ENCODE measurements around the gene SARS1. TPM values are rescaled to one million over a fixed set of nuclear protein-coding genes. Genes with fewer than 3 reads are reported as not detected.
A peak's percentile ranks its signal among the peaks of the same experiment; 100 is the strongest.
"Not testable (repeated sequence)": the region's sequence is repeated elsewhere in the genome, so short reads cannot be mapped to it uniquely, and the experiment has no call there.

The SARS1 gene
- total RNA-seq (2014; rRNA removed; shearing (Covaris generic)) = 224 and 232 TPM in 2 replicates

GRCh38 chr1:109213824-109214693 lies at the start of gene SARS1:
SARS1 (plus strand) TSS chr1:109213918; CDS start chr1:109213993, 75 bp downstream.
- DNase-seq (ENCODE audit: low spot score) = peak; percentile 63

GRCh38 chr1:109164538-109164937 lies 49.2 kb upstream of the SARS1 start:
- no peak for DNase-seq (ENCODE audit: low spot score)

GRCh38 chr1:109167001-109167506 lies 46.7 kb upstream of the SARS1 start:
- DNase-seq (ENCODE audit: low spot score) = no peak

GRCh38 chr1:109170035-109170764 lies 43.5 kb upstream of the SARS1 start:
- no peak for DNase-seq (ENCODE audit: low spot score)

- no peak for DNase-seq (ENCODE audit: low spot score)
These were observed 42.1 kb upstream of the SARS1 start for GRCh38 chr1:109171646-109172045.

- DNase-seq (ENCODE audit: low spot score) = not testable (repeated sequence)
These were observed 37.4 kb upstream of the SARS1 start for GRCh38 chr1:109176349-109176748.

- DNase-seq (ENCODE audit: low spot score) = not testable (repeated sequence)
These were observed 33.0 kb upstream of the SARS1 start for GRCh38 chr1:109180715-109181084.

GRCh38 chr1:109181085-109181806 lies 32.5 kb upstream of the SARS1 start:
- DNase-seq (ENCODE audit: low spot score) = no peak

GRCh38 chr1:109181807-109182163 lies 31.9 kb upstream of the SARS1 start:
- DNase-seq (ENCODE audit: low spot score) = no peak

GRCh38 chr1:109183058-109183738 lies 30.5 kb upstream of the SARS1 start:
- DNase-seq (ENCODE audit: low spot score) = no peak

- no peak for DNase-seq (ENCODE audit: low spot score)
These were observed 29.0 kb upstream of the SARS1 start for GRCh38 chr1:109184687-109185086.

- DNase-seq (ENCODE audit: low spot score) = no peak
These were observed 28.4 kb upstream of the SARS1 start for GRCh38 chr1:109185357-109185756.

- no peak for DNase-seq (ENCODE audit: low spot score)
These were observed 27.6 kb upstream of the SARS1 start for GRCh38 chr1:109185990-109186732.

- no peak for DNase-seq (ENCODE audit: low spot score)
These were observed 27.0 kb upstream of the SARS1 start for GRCh38 chr1:109186733-109187086.

- DNase-seq (ENCODE audit: low spot score) = no peak
These were observed 26.6 kb upstream of the SARS1 start for GRCh38 chr1:109187127-109187526.

GRCh38 chr1:109188200-109188599 lies 25.5 kb upstream of the SARS1 start:
- no peak for DNase-seq (ENCODE audit: low spot score)

- no peak for DNase-seq (ENCODE audit: low spot score)
These were observed 24.9 kb upstream of the SARS1 start for GRCh38 chr1:109188781-109189180.

GRCh38 chr1:109190189-109190588 lies 23.5 kb upstream of the SARS1 start:
- no peak for DNase-seq (ENCODE audit: low spot score)

- no peak for DNase-seq (ENCODE audit: low spot score)
These were observed 22.3 kb upstream of the SARS1 start for GRCh38 chr1:109191377-109191776.

GRCh38 chr1:109191891-109192290 lies 21.8 kb upstream of the SARS1 start:
- DNase-seq (ENCODE audit: low spot score) = no peak

GRCh38 chr1:109192433-109192832 lies 21.3 kb upstream of the SARS1 start:
- no peak for DNase-seq (ENCODE audit: low spot score)

All from A172 (cell line).